C4-2B (cell line): ENCODE results near the gene IFNA10.

Source experiments
- ZFX ChIP-seq: fragments of 450-650 bp; IDR thresholded peaks from 2 replicates; pipeline ENCODE4 v1.6.1; 2017
- TF ChIP-seq, protein P1 (sequence below): fragments of 450-650 bp; conservative IDR thresholded peaks from 2 replicates; pipeline ENCODE4 v1.5.1; 2017; ENCODE audit warnings: mild to moderate bottlenecking

DNA sequence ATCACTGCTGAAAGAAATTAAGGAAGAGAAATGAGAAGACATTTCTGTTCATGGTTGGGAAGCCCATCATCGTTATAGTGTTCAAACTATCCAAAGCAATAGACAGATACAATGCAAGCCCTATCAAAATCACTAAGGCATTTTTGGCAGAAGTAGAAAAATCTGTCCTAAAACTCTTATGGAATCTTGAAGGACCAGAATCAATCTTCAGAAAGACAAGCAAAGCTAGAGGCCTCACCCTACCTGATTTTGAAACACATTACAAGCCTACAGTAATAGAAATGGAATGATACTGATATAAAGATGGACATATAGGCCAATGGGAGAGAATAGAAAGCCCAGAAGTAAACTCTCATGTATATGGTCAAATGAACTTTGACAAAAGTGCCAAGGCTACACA, 35.6 kb downstream of the IFNA10 start:
- TF ChIP-seq, protein P1, sequence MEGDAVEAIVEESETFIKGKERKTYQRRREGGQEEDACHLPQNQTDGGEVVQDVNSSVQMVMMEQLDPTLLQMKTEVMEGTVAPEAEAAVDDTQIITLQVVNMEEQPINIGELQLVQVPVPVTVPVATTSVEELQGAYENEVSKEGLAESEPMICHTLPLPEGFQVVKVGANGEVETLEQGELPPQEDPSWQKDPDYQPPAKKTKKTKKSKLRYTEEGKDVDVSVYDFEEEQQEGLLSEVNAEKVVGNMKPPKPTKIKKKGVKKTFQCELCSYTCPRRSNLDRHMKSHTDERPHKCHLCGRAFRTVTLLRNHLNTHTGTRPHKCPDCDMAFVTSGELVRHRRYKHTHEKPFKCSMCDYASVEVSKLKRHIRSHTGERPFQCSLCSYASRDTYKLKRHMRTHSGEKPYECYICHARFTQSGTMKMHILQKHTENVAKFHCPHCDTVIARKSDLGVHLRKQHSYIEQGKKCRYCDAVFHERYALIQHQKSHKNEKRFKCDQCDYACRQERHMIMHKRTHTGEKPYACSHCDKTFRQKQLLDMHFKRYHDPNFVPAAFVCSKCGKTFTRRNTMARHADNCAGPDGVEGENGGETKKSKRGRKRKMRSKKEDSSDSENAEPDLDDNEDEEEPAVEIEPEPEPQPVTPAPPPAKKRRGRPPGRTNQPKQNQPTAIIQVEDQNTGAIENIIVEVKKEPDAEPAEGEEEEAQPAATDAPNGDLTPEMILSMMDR, result no peak
- no peak for TF ChIP-seq ZFX
